ENCODE measurements around the gene PLA2G1B. TPM values are rescaled to one million over a fixed set of nuclear protein-coding genes. Genes with fewer than 3 reads are reported as not detected.

PLA2G1B gene
- total and polyA plus RNA-seq, 2 of the 13 experiments (the other 11 are each of a cell fraction or from before 2014, with no cell fraction given) = 0.33 to 1.4 TPM

GRCh38 chr12:120292661-120293531 lies 34.7 kb downstream of the PLA2G1B start, which contains the start of gene RNU4-1 (continued):
- TF ChIP-seq ARID5B (CRISPR knock-in tag; IDR thresholded peaks at IDR 0.05) (peak; percentile 63), ZNF263 (CRISPR knock-in tag; IDR thresholded peaks at IDR 0.05) (peak; percentile 38; the same call in 1 of the 2 replicates), HOXA5 (CRISPR knock-in tag; IDR thresholded peaks at IDR 0.05) (peak; percentile 94), ZSCAN29 (CRISPR knock-in tag; conservative IDR thresholded peaks at IDR 0.05) (no peak; the same call in 1 of the 2 replicates), ZNF460 (CRISPR knock-in tag; IDR thresholded peaks at IDR 0.05; ENCODE audit: borderline replicate concordance) (no peak), MAZ (IDR thresholded peaks at IDR 0.05; ENCODE audit: borderline replicate concordance, low read depth, low read length) (no peak), MAZ (CRISPR knock-in tag; IDR thresholded peaks at IDR 0.05; ENCODE audit: low read depth) (no peak), EED (CRISPR knock-in tag; IDR thresholded peaks at IDR 0.05) (no peak), RARG (CRISPR knock-in tag; IDR thresholded peaks at IDR 0.05; ENCODE audit: low read depth) (no peak), TBX3 (IDR thresholded peaks at IDR 0.05; ENCODE audit: borderline replicate concordance) (peak; percentile 47; the same call in 1 of the 2 replicates), SIN3B (IDR thresholded peaks at IDR 0.05; ENCODE audit: low read length) (peak; percentile 63; the same call in 1 of the 2 replicates), HINFP (CRISPR knock-in tag; IDR thresholded peaks at IDR 0.05; ENCODE audit: low read depth) (no peak), HCFC1 (IDR thresholded peaks at IDR 0.05; ENCODE audit: low read depth, low read length) (no peak; the same call in 1 of the 2 replicates), ZNF773 (CRISPR knock-in tag; IDR thresholded peaks at IDR 0.05; ENCODE audit: borderline replicate concordance) (0 out of 2 replicates have a peak, but pooled peaks have one; percentile 45), STAT5B (CRISPR knock-in tag; IDR thresholded peaks at IDR 0.05) (no peak), POLR2AphosphoS2 (IDR thresholded peaks at IDR 0.05; ENCODE audit: low read depth, low read length) (peak; percentile 98), BCL6 (CRISPR knock-in tag; IDR thresholded peaks at IDR 0.05) (peak; percentile 67), PAXIP1 (CRISPR knock-in tag; conservative IDR thresholded peaks at IDR 0.05) (peak; percentile 42)
